Fibroblast of upper back skin (primary cell): ENCODE data around the gene ARHGAP10.
"Not testable (repeated sequence)": the region's sequence is repeated elsewhere in the genome, so short reads cannot be mapped to it uniquely, and the experiment has no call there.

ENCODE experiments used
- DNase-seq: peaks from one replicate; pipeline ENCODE4 v3.0.0-alpha.2; 2013

ARHGAP10 gene

DNA sequence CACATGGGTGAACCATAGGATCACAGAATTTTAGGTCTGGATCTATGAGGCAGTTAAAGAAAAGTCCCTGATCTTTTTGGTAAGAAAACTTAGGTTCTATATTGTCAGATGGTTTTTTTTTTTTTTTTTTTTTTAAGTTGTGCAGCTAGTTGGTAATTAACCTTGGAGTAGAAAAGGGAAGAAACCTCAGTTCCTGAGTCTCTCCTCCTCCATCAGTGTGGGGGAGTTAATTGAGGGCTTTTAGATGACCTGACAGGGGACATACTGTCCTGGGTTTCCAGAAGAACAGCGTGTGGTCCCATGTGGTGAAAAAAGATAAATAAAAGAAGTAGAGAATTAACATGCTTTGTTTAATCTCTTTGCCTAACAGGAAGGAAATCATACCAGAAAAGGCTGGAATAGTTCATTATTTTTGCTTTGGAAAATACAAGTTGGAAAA lies 123.7 kb downstream of the ARHGAP10 start:
- no peak for DNase-seq

DNA sequence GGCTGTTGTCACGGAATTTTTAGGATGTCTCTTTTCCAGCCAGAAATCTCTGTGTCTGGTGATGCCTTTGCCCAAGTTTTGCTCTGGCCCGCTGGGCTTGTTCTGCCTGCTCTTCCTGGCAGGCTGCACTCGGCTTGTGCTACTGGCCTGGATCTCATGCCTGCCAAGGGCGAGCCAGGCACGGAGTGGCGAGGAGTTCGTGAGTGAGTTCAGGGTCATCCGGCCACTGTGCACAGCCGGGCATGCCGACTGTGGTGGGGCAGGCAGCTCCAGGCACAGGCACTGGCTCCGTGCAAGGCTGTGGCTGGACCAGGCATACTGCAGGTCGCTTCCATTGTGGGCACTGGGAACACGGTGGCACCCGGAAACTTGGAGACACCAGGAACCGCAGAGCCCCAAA lies 129.1 kb downstream of the ARHGAP10 start:
- no peak for DNase-seq

DNA sequence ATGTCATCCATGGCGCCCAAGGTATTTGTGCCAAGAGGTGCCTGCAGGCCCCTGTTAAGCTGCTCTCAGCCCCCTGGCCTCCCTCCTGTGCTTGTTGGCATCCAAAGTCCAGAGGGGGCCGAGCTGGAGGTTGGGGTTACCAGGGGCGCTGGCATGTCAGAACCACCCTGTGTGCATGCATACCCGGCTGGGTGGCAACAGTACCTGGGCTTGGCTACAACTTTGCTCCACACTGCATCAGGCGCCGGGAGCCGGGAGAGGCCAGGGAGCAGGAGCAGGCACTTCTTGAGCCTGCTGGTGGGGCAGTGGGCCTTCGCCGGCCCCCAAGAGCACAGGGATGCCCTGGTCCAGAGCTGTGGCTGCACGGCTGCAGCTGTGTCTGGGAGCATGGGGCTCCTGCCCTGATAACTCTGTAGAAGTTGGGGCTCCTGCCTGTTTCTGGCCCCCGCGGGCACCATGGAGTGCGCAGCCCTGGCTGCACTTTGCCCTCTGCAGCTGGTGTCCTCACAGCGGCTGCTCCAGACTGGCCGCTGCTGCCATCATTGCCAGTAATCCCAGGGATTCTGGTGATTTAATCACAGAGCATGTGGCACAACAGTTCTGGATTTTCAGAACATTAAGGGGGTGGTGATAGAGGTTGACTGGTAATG lies 130.3 kb downstream of the ARHGAP10 start:
- DNase-seq, result no peak

DNA sequence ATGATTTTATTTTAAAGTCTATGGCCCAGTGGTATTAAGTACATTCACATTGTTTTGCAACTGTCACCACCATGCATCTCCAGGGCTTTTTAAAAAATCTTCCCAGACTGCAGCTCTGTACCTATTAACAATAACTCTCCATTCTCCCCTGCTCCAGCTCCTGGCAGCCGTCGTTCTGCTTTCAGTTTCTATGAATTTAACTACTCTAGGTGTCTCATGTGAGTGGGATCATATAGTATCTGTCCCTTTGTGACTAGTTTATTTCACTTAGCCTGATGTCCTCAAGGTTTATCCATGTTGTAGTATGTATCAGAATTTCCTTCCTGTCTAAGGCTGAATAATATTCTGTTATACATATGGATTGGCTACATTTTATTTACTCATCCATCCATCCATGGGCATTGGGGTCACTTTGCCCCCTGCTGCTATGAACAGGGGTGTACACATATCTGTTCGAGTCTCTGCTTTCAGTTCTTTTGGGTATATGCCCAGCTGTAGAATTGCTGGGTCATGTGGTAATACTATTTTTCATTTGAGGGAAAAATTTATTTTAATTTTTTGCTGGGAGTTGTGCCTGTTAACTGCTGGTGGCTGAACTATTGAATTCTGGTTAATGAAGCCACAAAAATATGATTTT lies 131.3 kb downstream of the ARHGAP10 start:
- DNase-seq, result peak; percentile 25

DNA sequence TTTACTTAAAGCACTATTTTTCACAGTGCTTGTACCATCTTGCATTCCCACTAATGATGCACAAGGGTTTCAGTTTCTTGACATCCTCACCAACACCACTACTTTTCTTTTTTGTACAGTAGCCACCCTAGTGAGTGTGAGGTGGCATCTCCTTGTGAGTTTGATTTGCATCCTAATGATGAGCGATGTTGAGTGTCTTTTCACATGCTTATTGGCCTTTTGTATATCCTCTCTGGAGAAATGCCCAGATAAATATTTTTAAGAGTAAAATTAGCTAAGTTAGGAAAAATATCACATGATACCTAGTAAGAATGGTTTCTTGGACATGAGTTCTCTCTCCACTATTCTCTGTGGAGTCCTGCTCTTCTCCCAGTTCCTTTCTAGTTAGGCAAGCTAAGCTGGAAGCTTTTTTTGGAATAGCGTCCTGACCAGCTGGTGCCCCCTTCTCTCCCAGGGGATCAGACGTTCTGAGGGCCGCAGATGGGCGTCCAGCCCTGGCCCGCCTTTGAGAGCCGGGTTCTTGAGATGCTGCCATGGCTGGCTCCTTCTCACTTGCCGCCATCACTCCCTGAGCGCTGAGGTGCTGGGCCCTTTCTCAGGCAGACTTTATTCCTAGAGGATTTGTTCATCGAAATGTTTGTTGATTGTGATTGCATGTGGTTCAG lies 132.1 kb downstream of the ARHGAP10 start:
- no peak for DNase-seq

DNA sequence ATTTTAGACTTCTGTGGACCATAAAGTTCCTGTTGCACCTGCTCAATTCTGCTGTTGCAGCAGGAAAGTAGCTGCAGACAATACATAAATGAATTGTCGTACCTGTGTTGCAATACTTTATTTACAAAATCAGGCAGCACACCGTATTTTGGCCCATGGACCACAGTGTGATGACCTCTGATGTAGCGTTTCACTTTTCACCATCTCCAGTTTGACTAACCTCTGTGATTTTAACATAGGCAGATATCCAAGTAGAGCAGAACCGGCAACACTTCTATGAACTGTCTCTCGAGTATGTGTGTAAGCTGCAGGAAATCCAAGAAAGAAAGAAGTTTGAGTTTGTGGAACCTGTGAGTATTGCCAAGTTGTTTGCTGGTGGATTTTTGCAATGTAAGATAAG lies 132.7 kb downstream of the ARHGAP10 start:
- DNase-seq, result no peak

DNA sequence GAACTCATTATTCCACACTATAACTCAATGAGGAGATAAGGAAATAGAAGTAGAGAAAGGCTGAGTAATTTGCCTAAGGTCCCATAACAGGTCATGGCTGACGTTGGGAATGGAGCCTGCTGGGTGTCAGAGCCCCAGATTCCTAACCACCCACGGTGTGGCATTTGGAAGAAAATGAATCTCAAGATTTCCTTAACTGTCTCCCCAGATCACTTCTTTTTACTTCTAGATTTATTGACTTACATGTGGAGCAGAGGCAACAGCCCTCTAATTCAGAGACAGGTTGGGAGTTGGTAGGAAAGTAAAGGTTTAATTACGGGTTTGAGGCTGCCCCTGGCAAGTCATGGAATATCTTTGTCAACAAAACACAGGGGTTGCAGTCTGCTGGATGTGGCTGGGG lies 134.0 kb downstream of the ARHGAP10 start:
- no peak for DNase-seq

DNA sequence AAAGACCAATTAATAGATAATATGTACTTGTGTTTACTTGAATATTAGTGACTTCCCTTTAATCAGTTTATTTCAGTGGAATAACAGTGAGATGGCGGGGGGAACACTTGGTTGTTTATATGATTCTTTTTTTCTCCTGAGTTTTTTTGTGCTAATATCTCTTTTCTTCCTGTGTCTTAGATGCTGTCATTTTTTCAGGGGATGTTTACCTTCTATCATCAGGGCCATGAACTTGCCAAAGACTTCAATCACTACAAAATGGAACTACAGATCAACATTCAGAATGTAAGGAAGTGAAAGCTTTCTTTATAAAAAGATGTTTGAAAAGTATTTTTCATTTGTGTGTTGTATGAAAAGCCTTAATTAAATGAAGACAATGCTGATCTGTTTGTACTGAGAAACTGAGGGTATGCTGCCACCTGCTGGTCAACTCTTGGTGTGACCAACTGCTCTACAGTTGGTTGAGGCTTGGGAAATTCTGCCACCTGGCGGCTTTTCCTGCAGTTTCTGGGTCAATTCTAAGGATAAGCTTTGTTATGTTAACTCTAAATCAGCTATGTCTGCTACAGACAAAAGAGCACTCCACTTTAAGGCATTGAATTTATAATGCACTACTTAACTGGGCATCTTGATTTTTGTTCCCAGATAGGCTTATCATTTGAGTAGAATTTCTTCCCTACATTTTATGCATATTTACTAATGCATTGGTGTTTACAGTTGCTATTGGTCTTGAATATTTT lies 134.8 kb downstream of the ARHGAP10 start:
- DNase-seq, result peak; percentile 86

DNA sequence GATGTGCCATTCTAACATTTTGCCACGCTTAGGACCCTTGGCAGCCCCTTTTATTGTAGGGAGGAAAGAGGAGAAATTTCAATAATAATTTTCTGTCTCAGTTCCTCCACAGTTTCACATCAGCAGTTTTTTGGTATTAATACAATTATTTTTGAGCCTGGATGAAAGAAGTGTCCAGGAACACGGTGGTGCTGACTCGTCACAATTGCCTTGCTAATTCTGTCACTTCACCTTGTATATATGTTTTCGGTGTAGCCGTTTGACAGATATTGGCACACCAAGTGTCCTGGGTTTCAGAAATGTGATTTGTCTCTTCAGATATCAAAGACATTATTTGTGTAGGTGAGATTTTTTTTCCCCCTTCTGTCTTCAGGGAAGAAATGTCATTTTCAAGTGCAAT lies 142.2 kb downstream of the ARHGAP10 start:
- DNase-seq, result no peak

DNA sequence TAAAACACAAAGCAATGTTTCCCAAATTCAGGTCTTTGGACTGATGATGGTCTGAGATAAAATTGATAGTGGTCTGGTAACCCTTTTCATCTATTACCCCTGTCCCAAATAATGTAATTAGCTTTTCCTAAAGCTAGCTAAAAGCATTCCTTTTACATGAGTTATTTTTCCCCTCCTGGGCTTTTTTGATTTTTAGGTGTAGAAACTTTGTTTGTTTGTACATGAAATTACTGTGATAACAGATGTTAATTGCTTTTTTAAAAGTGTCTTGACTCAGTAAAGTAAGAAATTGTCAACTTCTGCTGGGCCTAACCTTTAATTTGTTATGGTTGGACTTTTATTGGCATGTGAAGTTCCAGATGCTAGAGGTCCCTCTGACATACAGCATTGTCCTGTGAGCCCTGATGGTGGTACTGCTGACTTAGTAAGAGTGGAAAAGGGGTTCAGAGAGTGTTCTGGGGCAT lies 145.5 kb downstream of the ARHGAP10 start:
- no peak for DNase-seq

DNA sequence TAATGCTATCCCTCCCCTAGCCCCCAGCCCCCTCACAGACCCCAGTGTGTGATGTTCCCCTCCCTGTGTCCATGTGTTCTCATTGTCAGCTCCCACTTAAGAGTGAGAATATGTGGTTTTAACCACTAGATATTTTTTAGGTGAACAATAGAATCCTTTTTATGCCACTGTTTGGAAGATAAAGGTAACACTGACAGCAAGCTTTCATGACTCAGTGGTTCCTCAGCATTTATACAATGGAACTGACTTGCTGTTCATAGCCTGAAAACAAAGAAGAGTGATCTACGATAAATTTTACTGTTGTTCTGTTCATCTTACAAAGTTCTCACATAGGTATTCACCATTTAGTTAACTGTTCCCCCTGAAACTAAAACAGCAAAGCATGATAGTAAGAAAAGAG lies 147.8 kb downstream of the ARHGAP10 start:
- DNase-seq, result no peak

DNA sequence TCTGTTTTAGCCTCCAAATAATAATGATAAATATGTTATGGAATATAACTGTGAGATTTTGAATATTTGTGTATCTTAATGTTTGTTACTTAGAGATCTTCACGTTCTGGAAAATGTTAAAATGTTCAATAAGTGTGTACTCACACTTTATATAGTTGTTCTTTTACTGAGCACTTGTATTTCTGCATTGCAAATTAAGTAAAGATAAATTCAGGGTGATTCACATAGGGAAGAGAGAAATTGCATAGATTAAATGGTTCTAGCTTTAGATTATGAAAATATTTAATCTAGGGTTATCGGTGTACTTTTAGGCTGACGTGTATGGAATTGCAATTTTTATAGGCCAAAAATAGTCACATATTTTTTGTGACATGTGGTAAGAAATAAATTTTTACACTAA lies 148.6 kb downstream of the ARHGAP10 start:
- DNase-seq, result no peak

DNA sequence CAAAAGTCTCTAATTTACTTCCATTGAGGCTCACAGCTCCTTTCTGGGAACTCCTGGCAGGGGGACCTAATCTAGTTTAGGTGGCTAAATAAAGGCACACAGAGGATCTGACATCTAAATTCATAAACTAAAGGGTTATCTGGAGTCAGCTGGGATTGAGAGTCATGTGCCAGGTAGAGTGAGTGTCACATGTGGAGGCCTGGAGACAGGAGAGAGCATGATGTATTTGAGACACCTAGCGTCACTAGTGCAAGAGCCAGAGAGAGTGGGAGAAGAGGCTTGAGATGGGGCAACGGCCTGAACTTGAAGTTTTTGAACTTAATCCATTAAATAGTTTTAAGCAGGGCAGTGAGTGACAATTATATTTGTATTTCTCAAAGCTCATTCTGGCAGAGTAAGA lies 152.6 kb downstream of the ARHGAP10 start:
- DNase-seq, result no peak

DNA sequence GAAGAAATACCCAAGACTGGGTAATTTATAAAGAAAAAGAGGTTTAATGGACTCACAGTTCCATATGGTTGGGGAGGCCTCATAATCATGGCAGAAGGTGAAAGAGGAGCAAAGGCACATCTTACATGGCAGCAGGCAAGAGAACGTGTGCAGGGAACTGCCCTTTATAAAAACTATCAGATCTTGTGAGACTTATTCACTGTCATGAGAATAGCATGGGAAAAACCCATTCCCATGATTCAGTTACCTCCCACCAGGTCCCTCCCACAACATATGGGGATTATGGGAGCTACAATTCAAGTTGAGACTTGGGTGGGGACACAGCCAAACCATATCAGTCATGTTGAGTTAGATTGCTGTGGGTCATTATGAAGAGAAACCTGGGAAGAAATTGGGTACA lies 153.3 kb downstream of the ARHGAP10 start:
- not testable (repeated sequence) for DNase-seq

DNA sequence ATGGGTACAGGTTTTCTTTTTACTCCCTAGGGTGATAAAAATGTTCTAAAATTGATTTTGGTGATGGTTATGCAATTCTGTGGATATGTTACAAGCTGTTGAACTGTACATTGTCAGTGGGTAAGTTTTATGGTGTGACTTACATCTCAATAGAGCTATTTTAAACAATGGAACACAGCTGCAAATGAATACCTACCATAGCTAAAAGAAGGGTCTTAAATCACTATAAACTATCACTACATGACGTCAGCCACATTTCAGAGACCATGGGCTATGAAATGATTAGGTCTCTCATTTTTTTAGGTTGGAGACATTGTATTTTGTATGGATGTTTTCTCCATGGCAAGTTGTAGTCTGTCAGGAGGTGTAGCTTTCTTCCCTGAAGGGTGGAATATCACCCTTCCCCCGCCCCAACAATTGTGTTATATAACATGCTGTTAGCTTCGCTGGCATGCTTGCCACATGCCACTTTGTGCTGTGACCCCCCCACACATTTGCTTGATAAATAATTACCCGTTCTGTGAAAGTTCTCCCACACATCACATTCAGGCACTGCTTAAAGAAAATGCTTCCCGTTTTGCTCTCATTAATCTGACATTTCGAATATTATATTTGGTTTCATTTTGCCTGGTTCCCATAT lies 159.7 kb downstream of the ARHGAP10 start:
- DNase-seq, result peak; percentile 42

DNA sequence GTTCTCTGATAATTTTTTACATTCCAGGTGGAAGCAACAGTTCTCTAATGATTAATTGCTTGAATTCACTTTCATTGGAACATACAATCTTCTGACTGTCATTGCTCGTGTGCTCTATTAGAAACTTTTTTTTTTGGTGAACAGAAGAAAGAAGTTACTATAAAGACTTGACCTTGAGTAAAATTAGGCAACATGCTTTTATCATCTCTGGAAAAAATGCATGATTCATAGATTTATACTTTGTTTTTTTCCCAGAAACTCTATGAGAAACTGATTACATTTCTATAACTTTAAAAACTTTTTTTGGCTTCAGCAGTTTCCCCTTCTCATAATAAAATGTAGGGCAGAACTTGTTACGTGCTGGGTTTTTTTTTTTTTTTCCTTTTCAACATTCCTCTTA lies 167.6 kb downstream of the ARHGAP10 start:
- DNase-seq, result peak; percentile 9

DNA sequence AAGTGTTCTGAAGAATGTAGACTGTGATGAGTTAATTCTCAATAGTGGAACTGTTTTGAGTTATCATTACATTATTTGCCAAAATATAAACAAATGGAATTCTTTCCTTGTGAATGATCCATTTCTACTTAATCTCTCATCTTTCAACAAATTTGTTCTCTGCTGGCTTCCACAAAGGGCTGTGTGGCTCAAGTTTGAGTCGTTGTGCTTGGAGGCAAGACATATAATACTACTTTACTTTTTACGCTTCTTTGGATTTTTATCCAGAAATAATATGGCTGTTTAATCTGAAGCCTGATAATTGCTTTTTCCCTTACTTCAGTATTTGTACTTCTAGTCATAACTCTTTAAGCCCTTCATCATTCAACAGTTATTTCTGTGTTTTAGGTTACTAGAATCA lies 169.5 kb downstream of the ARHGAP10 start:
- DNase-seq, result peak; percentile 19

DNA sequence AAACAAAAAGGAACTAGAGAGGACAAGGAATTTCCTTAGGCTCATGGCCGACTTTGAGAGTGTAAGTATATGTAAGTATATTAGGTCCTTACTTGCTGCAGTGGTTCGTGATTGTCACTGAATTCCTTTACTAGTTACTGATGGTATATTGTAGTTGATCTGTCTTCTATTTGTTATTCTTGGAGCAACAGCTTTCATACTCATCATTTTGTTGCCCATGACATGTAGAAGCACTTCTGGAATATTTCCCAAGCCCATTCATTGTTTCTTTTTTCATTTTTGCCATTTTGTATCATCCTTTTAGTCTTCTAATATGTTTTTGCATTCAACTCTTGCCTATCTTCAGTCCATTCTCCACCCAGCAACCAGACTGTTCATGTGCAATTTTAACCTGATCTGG lies 170.0 kb downstream of the ARHGAP10 start:
- no peak for DNase-seq

DNA sequence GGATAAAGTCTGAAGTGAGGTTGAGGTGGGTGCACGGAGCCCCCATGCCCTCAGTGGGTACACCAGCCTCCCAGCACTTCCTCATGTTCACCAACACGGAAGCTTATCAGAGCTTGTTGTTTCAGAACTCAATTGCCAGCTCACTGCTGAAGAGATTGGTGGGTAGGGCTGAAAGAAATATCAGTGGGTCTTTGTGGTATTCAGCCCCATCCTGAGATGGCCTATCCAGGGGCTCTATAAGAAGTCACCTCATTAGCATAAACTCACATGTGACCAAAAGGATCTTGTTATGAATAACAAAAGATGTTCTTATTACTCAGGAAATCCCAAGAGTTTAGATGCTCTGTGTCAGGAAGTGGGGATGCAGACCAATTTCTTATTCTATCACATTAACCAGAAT lies 177.3 kb downstream of the ARHGAP10 start:
- no peak for DNase-seq

DNA sequence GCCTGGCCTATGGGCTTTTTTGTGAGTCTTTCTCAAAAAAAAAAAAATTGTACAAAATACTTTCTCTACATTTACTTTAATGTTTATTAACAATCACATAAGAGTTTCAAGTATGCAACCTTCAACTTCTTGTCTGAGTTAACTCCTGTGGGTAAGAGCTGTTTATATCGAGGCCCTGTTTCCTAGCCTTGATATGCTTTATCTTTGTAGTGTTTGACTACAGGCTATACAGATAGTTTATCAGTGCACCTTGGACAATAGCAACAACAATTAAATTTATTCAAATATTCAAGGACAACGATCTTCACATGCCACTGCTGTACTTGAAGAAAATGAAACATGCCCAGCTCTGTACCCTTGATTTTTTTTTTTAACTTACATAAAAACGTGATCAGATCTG lies 178.4 kb downstream of the ARHGAP10 start:
- no peak for DNase-seq

DNA sequence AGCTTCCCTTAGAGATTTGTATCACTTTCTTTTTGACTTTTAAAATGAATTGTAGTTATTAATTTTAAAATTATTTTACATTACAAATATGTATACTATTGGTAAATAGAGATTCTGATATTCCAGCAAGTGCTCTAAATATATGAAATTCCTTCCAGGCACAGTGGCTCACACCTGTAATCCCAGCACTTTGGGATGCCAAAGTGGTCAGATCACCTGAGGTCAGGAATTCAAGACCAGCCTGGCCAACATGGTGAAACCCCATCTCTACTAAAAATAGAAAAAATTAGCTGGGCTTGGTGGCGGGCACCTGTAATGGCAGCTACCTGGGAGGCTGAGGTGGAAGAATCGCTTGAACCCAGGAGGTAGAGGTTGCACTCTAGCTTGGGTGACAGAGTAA lies 180.2 kb downstream of the ARHGAP10 start:
- DNase-seq, result not testable (repeated sequence)

DNA sequence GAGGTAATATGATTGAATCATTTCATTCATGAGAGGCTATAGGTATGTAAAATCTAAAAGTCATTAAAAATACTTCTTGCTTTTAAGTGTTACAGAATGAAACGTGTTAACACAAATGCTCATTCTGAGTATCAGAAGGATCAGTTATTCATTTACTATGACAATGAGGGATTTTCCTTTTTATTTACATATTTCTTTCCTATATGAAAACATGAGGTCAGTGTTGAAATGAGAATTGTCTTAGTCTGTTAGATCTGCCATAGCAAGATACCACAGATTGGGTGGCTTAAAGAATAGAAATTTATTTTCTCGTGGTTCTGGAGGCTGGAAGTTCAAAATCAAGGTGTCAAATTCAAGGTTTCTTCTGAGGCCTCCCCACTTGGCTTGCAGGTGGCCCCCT lies 181.2 kb downstream of the ARHGAP10 start:
- DNase-seq, result no peak

DNA sequence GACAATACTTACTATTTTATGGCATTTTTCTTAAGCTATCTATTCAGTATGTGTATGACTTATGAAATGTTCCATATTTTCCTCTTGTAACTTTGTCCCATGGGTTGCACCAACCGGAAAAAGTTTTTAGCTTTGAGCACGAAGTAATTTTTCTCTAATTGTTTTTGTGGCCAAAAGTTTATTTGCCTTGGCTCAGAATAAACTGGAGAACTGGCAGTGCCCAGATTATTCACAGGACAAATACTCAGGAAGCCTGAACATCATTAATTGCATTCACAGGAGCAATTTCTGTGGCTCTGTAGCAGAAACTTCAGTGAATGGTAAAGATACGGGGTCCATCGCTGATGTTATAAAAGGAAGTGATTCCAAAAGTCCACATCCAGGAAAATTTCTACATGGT lies 184.5 kb downstream of the ARHGAP10 start:
- no peak for DNase-seq
